K562 (cell line): ENCODE results near the gene KIAA1614.

Experiments used
- CTCF ChIP-seq, 3 experiments: IDR thresholded peaks in 2 of 3; conservative IDR thresholded peaks in 1 of 3; 2 replicates each; pipeline ENCODE4 v1.5.1; 2011 to 2012; ENCODE audit warnings: low read length in 3 of 3, mild to moderate bottlenecking in 3 of 3, control low read depth in 2 of 3, improper control_type of control experiment in 1 of 3, inconsistent platforms in 1 of 3, low read depth in 1 of 3, mixed read lengths in 1 of 3, moderate library complexity in 1 of 3; ENCODE audit not compliant: insufficient read depth in 2 of 3
- MAFK ChIP-seq: IDR thresholded peaks from 2 replicates; pipeline ENCODE4 v1.6.1; 2011; ENCODE audit warnings: low read length, improper control_type of control experiment
- POLR2A ChIP-seq: fragments of 450-650 bp; conservative IDR thresholded peaks from 2 replicates; pipeline ENCODE4 v1.6.1; 2016
- REST ChIP-seq, 2 experiments: fragments of 450-650 bp; formaldehyde crosslinking in 1 of 2; IDR thresholded peaks; 2 replicates each; pipeline versions ENCODE4 v1.4.0 to v1.6.1; 2014 to 2020; ENCODE audit warnings: mild to moderate bottlenecking in 2 of 2, borderline replicate concordance in 1 of 2, low read depth in 1 of 2
- TCF7 ChIP-seq: sonication (generic); IDR thresholded peaks from 2 replicates; pipeline ENCODE4 v1.6.1; 2016; ENCODE audit warnings: antibody characterized with exemption, borderline replicate concordance

GRCh38 chr1:180951836-180952656 is 39.3 kb downstream of the KIAA1614 start:
- TF ChIP-seq CTCF (IDR thresholded peaks at IDR 0.05 in 2 of 3, conservative IDR thresholded peaks at IDR 0.05 in 1 of 3; ENCODE audit: insufficient read depth in 2 of 3, low read depth in 1 of 3, low read length in 3 of 3) (no peak), REST (IDR thresholded peaks at IDR 0.05; ENCODE audit: borderline replicate concordance) (no peak), REST (CRISPR knock-in tag; IDR thresholded peaks at IDR 0.05; ENCODE audit: low read depth) (no peak), MAFK (no peak), POLR2A (no peak), TCF7 (no peak)
